Keratinocyte (primary cell): Measurements from ENCODE around the gene CLTC. TPM values are rescaled to one million over a fixed set of nuclear protein-coding genes. Genes with fewer than 3 reads are reported as not detected.

Source experiments
- DNase-seq: peaks from one replicate; pipeline ENCODE4 v3.0.0-alpha.2; 2011; ENCODE audit warnings: low read depth, missing footprints, low spot score
- FAIRE-seq: peaks from 2 replicates; lab custom pipeline; 2011; peaks lifted over from hg19 to GRCh38; lab: Jason Lieb, UNC
- H2AFZ ChIP-seq: 2 replicates; pipeline ENCODE4 v1.6.0; 2012; ENCODE audit warnings: low read length, control low read depth, inconsistent platforms; ENCODE audit not compliant: control insufficient read depth
- H3K27ac ChIP-seq: 2 replicates; pipeline ENCODE4 v1.5.1; 2011; ENCODE audit warnings: low read length; ENCODE audit not compliant: control insufficient read depth, insufficient read depth
- H3K27me3 ChIP-seq: 3 replicates; pipeline ENCODE4 v1.6.0; 2011; ENCODE audit warnings: low read length; ENCODE audit not compliant: control insufficient read depth, insufficient read depth; ENCODE audit errors: extremely low read depth
- H3K36me3 ChIP-seq, 2 experiments: 2 replicates in 1 of 2; 3 replicates in 1 of 2; pipeline ENCODE4 v1.5.1; 2011; ENCODE audit warnings: low read length in 2 of 2, mild to moderate bottlenecking in 1 of 2; ENCODE audit not compliant: control insufficient read depth in 2 of 2, insufficient read depth in 2 of 2; ENCODE audit errors: extremely low read depth in 1 of 2
- H3K4me1 ChIP-seq: 3 replicates; pipeline ENCODE4 v1.5.1; 2011; ENCODE audit warnings: low read length; ENCODE audit not compliant: control insufficient read depth, insufficient read depth; ENCODE audit errors: extremely low read depth
- H3K4me2 ChIP-seq: 3 replicates; pipeline ENCODE4 v1.6.0; 2011; ENCODE audit warnings: low read depth, low read length; ENCODE audit not compliant: control insufficient read depth, insufficient read depth; ENCODE audit errors: extremely low read depth
- H3K4me3 ChIP-seq, 3 experiments: fragments of 200-600 bp in 1 of 3; sonication (generic) in 1 of 3; 2 replicates in 2 of 3; 3 replicates in 1 of 3; pipeline ENCODE4 v1.5.1; 2011 to 2016; ENCODE audit warnings: low read length in 3 of 3, mild to moderate bottlenecking in 3 of 3, control low read depth in 2 of 3, inconsistent platforms in 1 of 3, low read depth in 1 of 3, mixed read lengths in 1 of 3, mixed run types in 1 of 3, moderate library complexity in 1 of 3; ENCODE audit not compliant: control insufficient read depth in 2 of 3, insufficient read depth in 2 of 3; ENCODE audit errors: extremely low read depth in 1 of 3
- H3K79me2 ChIP-seq: 2 replicates; pipeline ENCODE4 v1.6.0; 2012; ENCODE audit warnings: low read length; ENCODE audit not compliant: control insufficient read depth, insufficient read depth
- H3K9ac ChIP-seq: 3 replicates; pipeline ENCODE4 v1.6.0; 2011; ENCODE audit warnings: low read length; ENCODE audit not compliant: control insufficient read depth, insufficient read depth; ENCODE audit errors: extremely low read depth
- H3K9me1 ChIP-seq: 3 replicates; pipeline ENCODE4 v1.6.0; 2011; ENCODE audit warnings: low read length; ENCODE audit not compliant: control insufficient read depth, insufficient read depth; ENCODE audit errors: extremely low read depth
- H3K9me3 ChIP-seq: 2 replicates; pipeline ENCODE4 v1.5.1; 2012; ENCODE audit warnings: low read depth, low read length; ENCODE audit not compliant: control insufficient read depth
- H4K20me1 ChIP-seq: 3 replicates; pipeline ENCODE4 v1.6.0; 2011; ENCODE audit warnings: low read length; ENCODE audit not compliant: control insufficient read depth, insufficient read depth; ENCODE audit errors: extremely low read depth
- EZH2 ChIP-seq: IDR thresholded peaks from one replicate; pipeline ENCODE4 v1.6.1; 2012; ENCODE audit warnings: inconsistent platforms, mild to moderate bottlenecking, low read length, moderate library complexity
- dilution Hi-C: fragments of 300-500 bp; cut with MboI; formaldehyde crosslinking; loops from one replicate; pipeline ENCODE4 v1.7.0; 2020; ENCODE audit warnings: low sequenced_read_pairs; ENCODE audit not compliant: extremely low pct_ligation_motif_present
- polyA plus RNA-seq, 5 experiments: library from polyadenylated mRNA; depleted of rRNA in 3 of 5; stranded (reverse) in 3 of 5; stranded (forward) in 1 of 5; unstranded in 1 of 5; fragments of >200 nt; gene quantifications; 1 replicate in 1 of 5; 2 replicates in 3 of 5; 3 replicates in 1 of 5; pipeline versions ENCODE4 v1.2.1 to v1.2.3, GENCODE V29; 2011 to 2012; ENCODE audit warnings: missing spikeins in 2 of 5, low read depth in 1 of 5, low replicate concordance in 1 of 5
- TF ChIP-seq, protein P1 (sequence below), 3 experiments: IDR thresholded peaks in 1 of 3; conservative IDR thresholded peaks in 1 of 3; optimal IDR thresholded peaks in 1 of 3; 2 replicates in 2 of 3; 3 replicates in 1 of 3; pipeline versions ENCODE3 to v1.5.1; 2011; ENCODE audit warnings: low read length in 3 of 3, mild to moderate bottlenecking in 3 of 3, moderate library complexity in 2 of 3, control low read depth in 1 of 3, inconsistent platforms in 1 of 3; ENCODE audit not compliant: insufficient read depth in 2 of 3; ENCODE audit errors: extremely low read depth in 1 of 3

The CLTC gene
- polyA plus RNA-seq, 1 donor (not counting 4 experiments of a cell fraction or from before 2014, with no cell fraction given), result 209 TPM

DNA sequence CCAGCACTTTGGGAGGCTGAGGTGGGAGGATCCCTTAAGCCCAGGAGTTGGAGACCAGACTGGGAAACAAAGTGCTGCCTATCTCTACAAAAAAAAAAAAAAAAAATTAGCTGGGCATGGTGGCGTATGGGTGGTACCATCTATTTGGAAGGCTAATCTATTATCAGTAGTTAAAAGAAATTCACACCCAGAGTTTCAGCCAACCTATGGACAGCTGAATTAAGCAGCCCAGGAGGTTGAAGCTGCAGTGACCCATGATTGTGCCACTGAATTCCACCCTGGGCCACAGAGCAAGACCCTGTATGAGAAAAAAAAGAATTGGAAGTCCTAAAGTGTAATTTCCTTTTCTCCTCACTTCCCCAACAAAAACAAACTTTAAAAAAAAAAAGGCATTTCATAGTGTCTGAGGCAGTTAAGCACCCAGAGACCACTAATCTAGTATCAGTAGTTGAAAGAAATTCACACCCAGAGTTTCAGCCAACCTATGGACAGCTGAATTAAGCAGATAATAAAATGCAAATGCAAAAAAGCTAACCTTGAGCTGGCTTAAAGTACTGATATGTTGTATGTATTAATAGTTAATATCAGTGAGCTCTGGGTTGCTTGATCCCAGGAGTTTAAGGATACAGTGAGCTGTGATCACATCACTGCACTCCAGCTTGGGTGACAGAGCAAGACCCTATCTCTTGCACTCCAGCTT, 18.1 kb downstream of the CLTC start:
- Histone ChIP-seq H3K4me2 (no peak overlapping the region), H3K9me3 (no peaks in the 10 kb centered on the region), H3K27ac (no peak overlapping the region), H3K4me1 (peaks cover 7% of the 10 kb centered on the region), H3K9ac (no peak overlapping the region), H3K4me3 (no peak overlapping the region), H2AFZ (no peak overlapping the region), H4K20me1 (peaks cover 38% of the 10 kb centered on the region), H3K9me1 (peaks cover 2% of the 10 kb centered on the region), H3K36me3 (peaks cover 2 to 6% of the 10 kb centered on the region in 2 experiments), H3K79me2 (peaks cover 95% of the 10 kb centered on the region), H3K27me3 (no peaks in the 10 kb centered on the region)
- TF ChIP-seq EZH2, result no peak
- TF ChIP-seq, protein P1, sequence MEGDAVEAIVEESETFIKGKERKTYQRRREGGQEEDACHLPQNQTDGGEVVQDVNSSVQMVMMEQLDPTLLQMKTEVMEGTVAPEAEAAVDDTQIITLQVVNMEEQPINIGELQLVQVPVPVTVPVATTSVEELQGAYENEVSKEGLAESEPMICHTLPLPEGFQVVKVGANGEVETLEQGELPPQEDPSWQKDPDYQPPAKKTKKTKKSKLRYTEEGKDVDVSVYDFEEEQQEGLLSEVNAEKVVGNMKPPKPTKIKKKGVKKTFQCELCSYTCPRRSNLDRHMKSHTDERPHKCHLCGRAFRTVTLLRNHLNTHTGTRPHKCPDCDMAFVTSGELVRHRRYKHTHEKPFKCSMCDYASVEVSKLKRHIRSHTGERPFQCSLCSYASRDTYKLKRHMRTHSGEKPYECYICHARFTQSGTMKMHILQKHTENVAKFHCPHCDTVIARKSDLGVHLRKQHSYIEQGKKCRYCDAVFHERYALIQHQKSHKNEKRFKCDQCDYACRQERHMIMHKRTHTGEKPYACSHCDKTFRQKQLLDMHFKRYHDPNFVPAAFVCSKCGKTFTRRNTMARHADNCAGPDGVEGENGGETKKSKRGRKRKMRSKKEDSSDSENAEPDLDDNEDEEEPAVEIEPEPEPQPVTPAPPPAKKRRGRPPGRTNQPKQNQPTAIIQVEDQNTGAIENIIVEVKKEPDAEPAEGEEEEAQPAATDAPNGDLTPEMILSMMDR (optimal IDR thresholded peaks at IDR 0.05 in 1 of 3, IDR thresholded peaks at IDR 0.05 in 1 of 3, conservative IDR thresholded peaks at IDR 0.05 in 1 of 3; ENCODE audit: extremely low read depth in 1 of 3, insufficient read depth in 2 of 3, low read length in 3 of 3), result no peak
- FAIRE-seq, result no peak
- dilution Hi-C loops, result no loop called here
- DNase-seq, result no peak

DNA sequence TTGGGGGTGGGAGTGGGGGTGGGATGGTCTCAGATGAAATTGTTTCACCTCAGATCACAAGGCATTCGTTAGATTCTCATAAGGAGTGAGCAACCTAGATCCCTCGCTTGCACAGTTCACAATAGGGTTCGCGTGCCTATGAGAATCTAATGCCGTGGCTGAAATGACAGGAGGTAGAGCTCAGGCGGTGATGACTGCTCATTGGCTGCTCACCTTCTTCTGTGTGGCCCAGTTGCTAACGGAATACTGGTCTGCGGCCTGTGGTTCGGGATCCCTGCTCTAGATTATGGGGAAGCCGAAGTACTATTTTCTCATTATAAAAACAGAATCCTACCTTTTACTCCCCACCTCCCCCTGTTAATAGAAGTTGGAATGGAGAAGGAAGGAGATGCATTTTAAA, 18.9 kb downstream of the CLTC start:
- Histone ChIP-seq H3K9ac (no peak overlapping the region), H3K4me3 (no peak overlapping the region), H3K4me1 (peaks cover 10% of the 10 kb centered on the region), H3K79me2 (peaks cover 94% of the 10 kb centered on the region), H3K4me2 (no peak overlapping the region), H3K9me1 (peaks cover 2% of the 10 kb centered on the region), H3K9me3 (no peaks in the 10 kb centered on the region), H4K20me1 (peaks cover 39% of the 10 kb centered on the region), H3K27me3 (no peaks in the 10 kb centered on the region), H2AFZ (no peak overlapping the region), H3K36me3 (peaks cover 2 to 6% of the 10 kb centered on the region in 2 experiments), H3K27ac (no peak overlapping the region)
- FAIRE-seq (no peak), DNase-seq (no peak)
- TF ChIP-seq, protein P1 (optimal IDR thresholded peaks at IDR 0.05 in 1 of 3, IDR thresholded peaks at IDR 0.05 in 1 of 3, conservative IDR thresholded peaks at IDR 0.05 in 1 of 3; ENCODE audit: extremely low read depth in 1 of 3, insufficient read depth in 2 of 3, low read length in 3 of 3), result no peak
- dilution Hi-C loops, result no loop called here
